HG02938 (cell line): ENCODE results near the gene STRIT1.
"Not testable (repeated sequence)": the region's sequence is repeated elsewhere in the genome, so short reads cannot be mapped to it uniquely, and the experiment has no call there.

ENCODE experiments used
- ATAC-seq: cut with Tn5 transposase; IDR thresholded peaks from one replicate; pipeline ENCODE4 v1.9.1; 2021; ENCODE audit warnings: mild to moderate bottlenecking, moderate library complexity; ENCODE audit not compliant: unreplicated experiment

Gene STRIT1

GRCh38 chr3:155271343-155271613 is 22.2 kb downstream of the STRIT1 start:
- no peak for ATAC-seq

DNA sequence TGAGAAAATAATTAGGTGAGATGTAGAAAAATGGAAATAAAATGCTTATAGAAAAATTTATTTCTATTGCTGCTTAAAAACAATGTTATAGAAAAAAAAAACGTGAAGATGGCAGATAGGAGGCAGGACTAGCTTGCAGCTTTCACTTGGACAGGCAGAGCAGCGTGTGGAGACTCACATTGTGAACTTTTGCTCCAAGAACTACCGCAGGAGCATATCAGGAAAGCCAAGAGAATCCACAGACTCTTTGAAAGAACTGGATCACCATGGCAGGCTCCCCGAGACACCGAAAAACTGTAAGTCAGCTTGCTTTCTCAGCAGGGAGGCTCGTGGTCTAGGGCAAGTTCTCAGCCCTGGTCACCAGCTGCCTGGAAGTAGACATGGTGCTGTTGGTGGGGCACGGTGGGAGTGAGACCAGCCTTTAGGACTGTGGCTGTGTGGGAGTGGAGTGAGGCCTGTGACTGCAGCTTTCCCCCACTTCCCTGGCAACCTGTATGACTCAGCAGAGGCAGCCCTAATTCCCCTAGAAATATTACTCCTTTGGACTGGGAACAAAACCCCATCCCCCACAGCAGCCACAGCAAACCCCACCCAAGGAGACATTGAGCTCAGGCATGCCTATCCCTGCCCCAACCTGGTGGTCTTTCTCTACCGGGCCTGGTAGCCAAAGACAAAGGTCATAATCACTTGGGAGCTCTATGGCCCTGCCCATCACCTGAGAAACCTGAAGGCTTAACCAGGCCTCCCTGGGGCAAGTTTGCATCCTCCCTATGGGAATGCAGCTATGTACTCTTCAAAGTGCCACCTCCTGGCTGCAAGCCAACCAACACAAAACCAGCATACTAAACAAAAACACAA is 22.8 kb downstream of the STRIT1 start:
- no peak for ATAC-seq

DNA sequence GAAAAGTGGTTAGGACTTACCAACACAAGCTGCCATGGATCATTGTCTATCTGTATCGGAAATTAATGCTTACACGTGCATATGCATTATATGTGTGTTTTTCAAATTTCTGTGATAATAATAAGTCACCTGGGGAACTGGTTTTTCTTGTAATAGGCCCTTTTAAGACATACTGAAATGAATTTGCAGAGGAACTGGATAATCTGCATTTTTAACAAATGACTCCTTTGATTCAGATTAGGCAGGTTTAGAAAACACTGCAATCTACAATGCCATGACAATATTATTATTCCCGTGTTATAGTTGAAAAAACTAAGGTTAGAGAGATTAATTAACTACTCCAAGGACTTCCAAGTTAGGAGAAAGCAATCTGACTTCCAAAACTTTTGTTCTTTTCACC is 23.4 kb downstream of the STRIT1 start:
- no peak for ATAC-seq

GRCh38 chr3:155262855-155263254 is 30.6 kb downstream of the STRIT1 start:
- not testable (repeated sequence) for ATAC-seq

DNA sequence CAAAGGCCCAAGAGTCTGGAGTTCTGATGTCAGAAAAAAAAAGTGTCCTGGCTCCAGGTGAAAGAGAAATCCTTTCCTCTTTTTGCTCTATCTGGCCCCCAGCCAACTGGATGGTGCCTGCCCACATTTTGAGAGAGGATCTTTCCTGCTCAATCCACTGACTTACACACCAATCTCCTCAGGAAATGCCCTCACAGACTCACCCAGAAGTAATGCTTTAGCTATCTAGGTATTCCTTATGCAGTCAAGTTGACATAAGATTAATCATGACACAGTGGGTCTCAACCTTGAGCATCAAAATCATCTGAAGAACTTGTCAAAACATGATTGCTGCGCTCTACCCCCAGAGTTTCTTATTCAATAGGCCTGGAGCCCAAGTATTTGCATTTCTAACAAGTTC is 31.2 kb downstream of the STRIT1 start:
- no peak for ATAC-seq

- no peak for ATAC-seq
Measured at GRCh38 chr3:155254445-155254844, 39.0 kb downstream of the STRIT1 start.

- ATAC-seq: no peak
Measured at GRCh38 chr3:155252535-155252934, 40.9 kb downstream of the STRIT1 start.

GRCh38 chr3:155252021-155252420 is 41.5 kb downstream of the STRIT1 start:
- peak; percentile 46 for ATAC-seq

DNA sequence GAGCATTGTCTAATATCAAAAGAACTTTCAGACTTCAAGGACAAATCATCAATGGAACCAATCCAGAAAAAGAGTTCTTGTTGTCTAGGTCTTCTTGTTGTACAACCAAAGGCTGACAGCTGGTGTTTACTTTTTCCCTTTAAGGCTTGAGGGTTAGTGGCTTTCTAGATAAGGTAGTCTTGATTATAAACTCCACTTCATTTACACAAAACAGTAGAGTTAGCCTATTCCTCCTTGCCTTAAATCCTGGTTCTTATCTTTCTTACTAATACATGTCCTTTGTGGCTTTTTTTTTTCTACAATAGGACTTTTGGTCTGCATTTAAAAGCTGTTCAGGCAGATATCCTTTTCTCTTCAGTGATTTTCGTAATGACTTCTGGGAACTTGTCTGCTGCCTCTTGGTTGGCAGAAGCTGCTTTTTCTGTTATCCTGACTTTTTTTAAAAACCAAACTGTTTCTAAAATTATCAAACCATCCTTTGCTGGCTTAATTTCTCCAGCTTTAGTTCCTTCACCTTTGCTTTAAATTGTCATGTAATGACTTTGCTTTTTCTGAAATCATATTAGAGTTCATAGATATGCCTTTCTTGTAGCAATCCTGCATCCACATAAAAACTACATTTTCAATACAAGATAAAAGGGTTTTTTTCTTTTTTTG is 44.8 kb downstream of the STRIT1 start:
- no peak for ATAC-seq

DNA sequence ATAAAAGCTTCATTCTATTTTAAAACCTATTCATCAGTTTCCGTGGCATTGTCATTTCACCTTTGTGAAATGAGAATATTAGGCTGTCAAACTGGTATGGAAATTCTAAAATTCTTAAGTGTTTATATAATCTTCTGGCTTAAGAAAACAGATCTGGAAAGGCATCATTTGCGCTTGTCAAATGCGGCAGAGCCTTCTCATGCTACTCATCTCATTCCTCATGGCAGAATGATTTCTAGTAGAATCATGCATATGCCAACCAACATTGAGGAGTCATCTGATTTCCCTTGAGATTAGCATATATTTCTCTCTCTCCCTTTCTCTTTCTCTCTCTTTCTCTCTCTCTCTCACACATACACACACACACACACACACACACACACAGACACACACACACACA is 48.8 kb downstream of the STRIT1 start:
- ATAC-seq: no peak

- no peak for ATAC-seq
Measured at GRCh38 chr3:155244216-155244615, 49.3 kb downstream of the STRIT1 start.

GRCh38 chr3:155243512-155243921 is 50.0 kb downstream of the STRIT1 start:
- ATAC-seq: peak; percentile 58

- ATAC-seq: no peak
Measured at GRCh38 chr3:155242342-155242741, 51.1 kb downstream of the STRIT1 start.

- no peak for ATAC-seq
Measured at GRCh38 chr3:155241579-155241978, 51.9 kb downstream of the STRIT1 start.
